Stimulated activated CD8-positive, alpha-beta memory T cell treated with anti-CD3 and anti-CD28 coated beads, Interleukin-4, amount 100 ng/mL, for 1 hour (primary cell): ENCODE measurements around the gene PRR7.

ENCODE experiments used
- DNase-seq, 2 donors: peaks; one replicate each; pipeline ENCODE4 v3.0.0-alpha.2; 2020; ENCODE audit warnings: low read depth in 2 of 2, low spot score in 1 of 2

The PRR7 gene

DNA sequence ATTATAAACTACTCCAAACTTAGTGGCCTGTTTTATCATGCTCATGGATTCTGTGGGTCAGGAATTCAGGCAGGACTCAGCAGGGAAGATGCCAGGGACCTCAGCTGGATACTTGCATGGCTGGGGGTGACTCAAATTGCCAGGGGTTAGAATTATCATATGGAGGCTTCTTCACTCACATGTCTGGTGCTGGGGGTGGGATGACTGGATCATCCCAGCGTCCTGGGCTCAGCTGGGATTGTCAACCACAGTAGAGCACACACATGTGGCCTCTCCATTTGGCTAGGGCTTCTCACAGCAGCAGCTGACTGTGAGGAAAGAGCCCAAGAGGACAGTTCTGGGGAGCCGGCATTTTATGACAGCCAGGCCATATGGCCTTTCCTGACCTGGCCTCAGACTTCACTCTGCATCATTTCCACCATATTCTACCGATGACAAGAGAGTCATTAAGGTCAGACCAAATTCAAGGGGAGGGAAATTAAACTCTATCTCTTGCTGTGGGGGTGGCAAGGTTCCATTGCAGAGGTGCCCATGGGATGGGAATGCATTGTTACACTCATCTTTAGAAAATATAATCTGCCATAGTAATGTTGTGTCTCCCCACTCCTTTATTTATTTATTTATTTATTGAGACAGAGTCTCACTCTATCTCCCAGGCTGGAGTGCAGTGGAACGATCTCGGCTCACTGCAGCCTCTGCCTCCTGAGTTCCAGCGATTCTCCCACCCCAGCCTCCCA lies 25.4 kb upstream of the PRR7 start:
- no peak for DNase-seq

DNA sequence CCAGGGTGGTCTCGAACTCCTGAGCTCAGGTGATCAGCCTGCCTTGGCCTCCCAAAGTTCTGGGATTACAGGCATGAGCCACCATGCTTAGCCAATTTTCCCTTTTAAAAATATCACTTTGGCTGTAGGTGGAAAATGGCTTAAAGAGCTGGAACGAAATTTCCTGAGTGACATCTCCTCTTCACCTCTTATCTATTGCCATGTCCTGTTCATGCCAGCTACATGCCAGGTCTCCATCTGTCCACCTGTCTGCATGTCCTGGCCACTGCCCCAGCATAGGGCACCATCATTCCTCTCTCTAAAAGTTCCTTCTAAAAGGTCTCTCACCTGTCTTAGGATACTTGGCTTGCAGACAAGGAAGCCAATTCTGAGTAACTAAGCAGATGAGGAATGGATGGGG lies 22.9 kb upstream of the PRR7 start:
- DNase-seq = no peak

DNA sequence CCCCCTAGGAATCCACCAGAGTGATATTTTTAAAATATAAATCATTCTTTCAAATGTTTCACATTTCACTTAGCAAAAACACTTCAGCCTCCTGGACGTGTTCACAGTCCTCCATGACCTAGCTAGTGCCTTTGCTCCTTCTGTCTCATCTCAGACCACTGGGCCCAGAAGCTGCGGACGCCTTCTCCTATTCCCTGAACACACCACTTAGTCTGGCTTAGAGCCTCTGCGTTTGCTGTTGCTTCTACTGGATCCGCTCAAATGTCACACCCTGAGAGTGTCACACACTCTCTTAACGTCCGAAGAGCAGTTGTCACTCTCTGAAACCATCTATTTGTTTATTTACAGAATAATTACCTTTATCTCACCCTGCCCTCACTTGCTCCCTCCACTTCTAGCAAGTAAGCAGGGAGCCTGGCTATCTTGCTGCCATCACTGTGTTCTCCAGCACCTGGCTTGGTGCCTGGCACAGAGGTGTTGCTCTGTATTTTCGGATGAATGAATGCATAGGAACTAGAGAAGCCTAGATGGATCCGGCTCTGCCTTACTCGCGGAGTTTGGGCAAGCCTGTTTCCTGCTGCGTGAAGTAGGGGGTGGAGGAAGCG lies 21.3 kb upstream of the PRR7 start:
- no peak for DNase-seq

DNA sequence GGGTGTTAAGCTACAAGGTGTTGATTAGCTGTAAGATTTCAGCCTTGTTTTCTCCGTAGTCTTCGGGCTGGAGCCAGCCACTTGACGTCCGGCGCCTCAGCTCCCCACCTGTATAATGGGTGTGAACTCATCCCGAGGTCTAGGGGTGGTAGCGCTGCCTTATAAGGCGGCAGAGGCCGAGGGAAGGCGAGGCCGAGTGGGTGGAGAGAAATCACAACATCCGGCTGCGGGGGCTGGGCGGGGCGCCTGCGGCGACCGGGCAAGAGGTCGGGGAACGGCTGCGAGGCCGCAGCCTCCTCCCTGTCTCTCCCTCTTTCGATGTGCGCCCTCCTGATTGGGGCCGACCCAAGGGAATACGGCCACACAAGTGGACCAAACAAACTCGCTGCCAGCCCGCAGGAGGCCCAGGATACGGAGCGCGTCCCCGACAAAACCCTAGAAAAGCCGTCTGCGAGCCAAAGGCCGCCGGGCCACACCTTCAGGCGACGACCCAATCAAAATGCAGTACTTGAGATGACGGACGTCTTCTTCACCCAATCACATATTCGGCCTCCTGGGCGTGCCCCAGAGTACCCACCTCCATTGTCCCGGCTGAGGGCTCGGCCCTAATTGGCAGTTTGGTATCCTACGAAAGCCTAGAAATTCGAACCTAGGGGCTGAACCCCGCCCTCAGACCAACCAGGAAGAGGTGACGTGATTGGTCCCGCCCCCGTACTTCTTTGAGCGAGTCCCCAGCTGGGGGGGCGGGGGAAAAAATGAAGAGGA lies 20.6 kb upstream of the PRR7 start:
- DNase-seq = peak; percentile 98 to 99

DNA sequence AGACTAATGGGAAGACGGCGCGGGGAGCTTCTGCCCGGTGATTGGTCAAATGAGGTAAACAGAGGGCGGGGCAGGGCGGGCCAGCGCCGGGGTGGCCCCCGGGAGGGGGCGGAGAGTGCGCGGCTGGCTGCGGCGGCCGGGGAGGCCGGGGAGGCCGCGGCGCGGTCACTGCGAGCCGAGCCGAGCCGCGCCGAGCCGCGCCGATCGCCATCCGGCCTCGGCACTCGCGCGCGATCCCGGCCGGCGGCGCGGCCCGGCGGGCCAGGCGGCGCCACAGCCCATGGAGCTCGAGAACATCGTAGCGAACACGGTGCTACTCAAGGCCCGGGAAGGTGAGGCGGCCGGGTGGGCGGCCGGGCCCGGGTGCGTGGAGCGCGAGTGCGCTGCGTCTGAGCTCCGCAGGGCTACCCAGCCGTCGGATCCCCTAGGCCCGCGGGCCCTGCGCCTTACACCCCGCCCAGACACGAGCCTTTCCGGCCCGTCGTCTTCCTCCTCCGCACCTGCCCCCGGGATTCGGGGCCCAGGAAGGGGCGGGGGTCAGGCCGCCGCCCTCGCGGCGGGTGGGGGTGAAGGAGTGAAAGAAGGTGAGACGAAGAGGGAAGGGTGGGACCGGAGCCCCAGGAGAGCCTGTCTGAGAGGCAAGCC lies 19.9 kb upstream of the PRR7 start, which contains the start of gene GRK6:
Gene GRK6, plus strand, starts transcription at position 111 of the 645 bp plus-strand sequence. Its CDS starts 170 bp downstream, at position 281.
- DNase-seq = peak in 1 of 2 donors; percentile 38

DNA sequence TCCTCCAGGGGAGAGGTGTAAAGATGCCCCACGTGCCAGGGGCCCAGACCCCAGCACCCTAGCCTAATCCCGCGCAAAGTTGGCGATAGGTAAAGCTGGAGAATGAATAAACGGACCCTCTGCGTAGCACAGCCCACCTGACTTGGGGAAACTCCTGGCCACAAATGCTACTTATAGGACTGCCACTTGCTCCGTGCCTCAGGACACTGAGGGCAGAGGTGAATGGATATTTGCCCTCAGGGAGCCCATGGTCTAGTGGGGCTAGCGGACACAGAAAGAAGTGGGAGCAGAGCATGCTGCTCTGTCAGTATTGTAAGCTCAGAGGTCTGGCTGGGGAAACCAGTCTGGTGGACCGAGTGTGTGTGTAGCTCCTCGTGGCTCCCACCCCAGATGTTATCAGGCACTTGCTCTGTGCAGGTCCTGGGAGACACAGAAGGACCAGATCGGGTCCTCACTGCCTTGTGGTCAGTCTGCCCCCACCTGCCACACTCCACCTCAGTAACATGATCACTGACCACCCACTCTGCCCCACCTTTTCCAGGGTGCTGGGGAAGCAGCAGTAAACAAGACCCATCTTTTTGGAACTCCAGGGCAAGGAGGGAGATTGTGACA lies 19.3 kb upstream of the PRR7 start:
- DNase-seq = no peak

DNA sequence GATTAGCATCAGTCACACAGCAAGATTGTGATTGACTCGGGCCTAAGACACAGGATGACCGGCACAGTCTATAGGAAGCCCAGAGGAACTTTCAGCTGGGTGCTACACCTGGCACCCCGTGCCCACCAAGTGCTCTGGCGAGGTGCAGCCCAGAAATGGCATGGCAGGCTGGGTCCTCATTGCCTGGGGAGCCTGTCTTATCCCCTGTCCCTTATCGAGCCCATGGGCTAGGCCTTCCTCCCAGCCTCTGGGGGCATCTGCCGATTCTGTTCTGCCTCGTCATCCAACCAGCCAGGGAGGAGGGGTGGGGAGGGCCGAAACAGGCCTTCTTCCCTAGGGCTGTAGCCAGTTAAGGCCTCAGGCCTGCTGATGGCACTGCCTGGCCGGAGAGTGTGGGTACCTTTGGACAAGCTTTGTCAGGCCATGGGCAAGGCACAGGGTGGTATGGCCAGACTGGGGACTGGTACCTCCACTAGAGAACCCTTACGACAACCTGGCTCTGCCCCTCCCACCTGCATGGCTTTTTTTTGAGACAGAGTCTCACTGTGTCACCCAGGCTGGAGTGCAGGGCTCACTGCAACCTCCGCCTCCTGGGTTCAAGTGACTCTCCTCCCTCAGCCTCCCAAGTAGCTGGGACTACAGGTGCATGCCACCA lies 18.6 kb upstream of the PRR7 start:
- DNase-seq = no peak

DNA sequence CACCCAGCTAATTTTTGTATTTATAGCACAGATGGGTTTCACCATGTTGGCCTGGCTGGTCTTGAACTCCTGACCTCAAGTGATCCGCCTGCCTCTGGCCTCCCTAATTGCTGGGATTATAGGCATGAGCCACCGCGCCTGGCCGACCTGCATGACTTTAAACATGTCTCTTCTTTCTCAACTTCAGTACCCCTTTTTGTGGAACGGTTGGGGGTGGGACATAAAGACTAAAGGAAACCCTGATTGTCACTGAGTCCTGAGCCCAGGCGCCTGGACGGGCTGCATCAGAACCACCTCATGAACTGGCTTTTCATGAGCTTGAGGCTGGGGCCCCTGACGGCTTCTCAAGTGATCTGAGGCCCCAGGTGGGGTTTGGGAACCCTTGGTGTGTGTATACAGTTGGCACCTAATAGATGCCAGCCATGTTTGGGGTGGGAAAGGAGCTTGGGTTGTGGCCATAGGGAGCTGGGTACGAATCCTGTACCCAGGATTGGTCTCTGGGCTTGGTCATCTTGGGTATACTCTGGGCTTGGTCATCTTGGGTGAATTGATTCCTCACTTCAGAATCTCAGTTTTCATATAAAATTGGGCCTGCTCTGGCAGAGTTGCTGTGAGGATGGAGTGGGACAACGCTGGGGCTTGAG lies 17.9 kb upstream of the PRR7 start:
- DNase-seq = no peak

DNA sequence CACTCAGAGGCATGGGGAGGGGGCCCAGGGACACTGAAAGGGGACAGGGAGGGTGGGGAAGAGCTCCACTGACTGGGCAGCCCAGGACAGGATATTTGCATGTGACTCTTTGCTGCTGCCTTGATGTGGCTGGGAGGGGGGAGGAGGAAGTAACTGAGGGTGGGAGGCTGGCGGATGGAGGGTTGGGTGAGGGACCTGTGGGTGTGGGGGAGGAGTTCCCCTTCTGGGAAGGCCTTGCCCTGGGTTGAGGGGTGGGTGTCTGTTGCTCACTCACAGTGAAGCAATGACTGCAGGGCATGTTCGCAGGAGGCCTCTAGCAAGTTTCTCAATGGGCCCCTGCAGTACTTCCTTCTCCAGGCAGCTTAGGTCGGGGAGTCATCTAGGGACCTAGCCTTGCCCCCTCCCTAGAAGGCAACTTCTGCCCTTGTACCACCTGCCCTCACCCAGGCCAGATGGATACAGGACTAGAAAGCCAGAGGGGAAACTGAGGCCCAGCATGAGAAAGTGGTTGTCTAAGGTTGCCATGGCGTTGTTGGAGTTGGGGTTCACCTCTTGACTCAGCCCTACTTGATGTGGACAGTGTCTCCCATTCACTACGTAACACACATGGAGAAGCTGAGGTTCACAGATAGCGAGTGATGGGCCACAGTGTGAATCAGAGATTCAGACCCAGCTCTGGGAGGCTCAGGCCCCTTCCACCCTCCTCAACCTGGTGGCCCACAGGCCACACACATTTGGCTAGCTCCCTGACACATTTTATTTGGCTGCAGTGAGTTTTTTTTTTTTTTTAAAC lies 17.2 kb upstream of the PRR7 start:
- peak; percentile 56 to 61 for DNase-seq

DNA sequence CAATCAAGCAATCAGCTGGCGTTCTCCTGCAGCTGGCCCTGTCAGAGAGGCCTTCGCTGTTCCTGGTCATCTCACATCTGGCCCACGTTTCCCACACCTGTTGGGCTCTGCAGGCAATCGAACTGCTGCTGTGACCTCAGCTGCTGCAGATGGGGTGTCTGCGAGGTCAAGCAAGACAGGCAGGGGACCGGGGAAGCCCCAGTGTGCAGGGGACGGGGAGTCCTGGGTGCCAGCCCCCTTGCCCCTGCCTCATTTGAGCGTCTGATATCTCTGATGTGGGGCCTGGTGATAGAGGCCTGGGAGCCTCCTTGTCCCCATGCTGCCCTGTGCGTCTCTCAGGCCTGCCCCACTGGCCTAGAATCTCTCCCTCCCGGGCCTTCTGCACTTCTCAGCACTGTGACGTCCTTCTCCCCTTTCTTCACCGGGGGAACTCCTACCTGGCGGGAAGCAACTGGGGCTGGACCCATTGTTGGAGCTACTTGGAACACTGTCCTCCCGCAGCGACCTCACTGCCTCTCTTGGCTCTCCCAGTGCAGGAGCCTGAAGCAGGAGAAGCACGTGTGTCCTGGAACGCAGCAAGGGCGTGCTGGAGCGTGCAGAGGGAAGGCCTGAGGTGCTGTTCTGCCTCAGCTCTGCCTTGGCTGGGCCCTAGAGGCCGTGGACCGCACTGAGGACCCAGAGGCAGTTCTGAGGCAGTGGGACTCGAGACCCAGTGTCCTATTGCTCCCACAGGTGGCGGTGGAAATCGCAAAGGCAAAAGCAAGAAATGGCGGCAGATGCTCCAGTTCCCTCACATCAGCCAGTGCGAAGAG lies 16.3 kb upstream of the PRR7 start:
- no peak for DNase-seq

DNA sequence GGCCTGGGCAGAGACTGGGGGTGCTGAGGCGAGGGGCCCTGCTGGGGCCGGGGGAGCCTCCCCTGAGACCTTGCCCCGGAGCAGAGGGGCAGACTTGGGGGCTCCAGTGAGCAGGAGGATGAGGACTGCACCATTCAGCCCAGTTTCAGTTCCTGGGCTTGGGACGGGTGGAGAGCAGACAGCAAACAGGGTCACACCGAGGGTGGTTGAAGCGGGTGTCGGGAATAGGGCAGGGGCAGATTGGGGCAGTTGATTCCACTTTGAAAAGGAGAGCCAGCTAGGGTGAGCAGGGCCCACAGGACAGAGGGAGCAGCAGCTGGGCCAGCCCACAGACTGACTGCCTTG lies 15.7 kb upstream of the PRR7 start:
- DNase-seq = no peak

DNA sequence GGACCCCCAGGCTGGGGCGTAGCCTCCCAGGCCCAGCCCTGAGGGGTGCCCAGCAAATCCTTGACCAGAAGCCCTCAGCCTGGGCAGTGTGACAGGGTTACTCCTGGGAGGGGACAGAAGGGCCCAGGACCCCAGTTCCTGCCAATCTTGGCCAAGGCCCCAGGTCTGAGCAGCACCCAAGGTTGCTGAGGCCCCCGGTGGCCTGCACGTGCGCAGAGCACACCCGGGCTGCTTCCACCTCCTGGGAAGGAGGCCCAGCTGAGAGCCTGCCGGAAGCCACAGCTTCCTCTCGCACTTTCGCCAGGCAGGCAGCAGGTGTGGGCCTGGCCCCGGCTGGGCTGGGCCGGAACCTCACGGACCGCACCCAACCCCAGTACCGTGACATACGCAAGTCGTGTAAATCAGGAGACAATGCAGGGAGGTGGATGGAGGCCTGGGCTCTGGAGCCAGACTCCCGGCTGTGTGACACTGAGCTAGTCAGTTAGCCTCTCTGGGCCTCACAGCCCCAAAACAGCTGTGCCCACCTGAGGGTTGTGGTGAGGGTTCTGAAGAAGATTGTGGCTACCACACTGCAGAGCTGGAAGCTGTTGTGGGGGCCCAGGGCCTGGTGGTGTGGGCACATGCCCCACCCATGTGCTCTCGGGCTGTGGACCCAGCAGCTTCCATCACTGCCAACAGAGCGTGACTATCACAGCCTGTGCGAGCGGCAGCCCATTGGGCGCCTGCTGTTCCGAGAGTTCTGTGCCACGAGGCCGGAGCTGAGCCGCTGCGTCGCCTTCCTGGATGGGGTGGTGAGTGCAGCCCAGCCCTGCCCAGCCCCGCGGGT lies 15.1 kb upstream of the PRR7 start:
- peak in 1 of 2 donors; percentile 52 for DNase-seq

DNA sequence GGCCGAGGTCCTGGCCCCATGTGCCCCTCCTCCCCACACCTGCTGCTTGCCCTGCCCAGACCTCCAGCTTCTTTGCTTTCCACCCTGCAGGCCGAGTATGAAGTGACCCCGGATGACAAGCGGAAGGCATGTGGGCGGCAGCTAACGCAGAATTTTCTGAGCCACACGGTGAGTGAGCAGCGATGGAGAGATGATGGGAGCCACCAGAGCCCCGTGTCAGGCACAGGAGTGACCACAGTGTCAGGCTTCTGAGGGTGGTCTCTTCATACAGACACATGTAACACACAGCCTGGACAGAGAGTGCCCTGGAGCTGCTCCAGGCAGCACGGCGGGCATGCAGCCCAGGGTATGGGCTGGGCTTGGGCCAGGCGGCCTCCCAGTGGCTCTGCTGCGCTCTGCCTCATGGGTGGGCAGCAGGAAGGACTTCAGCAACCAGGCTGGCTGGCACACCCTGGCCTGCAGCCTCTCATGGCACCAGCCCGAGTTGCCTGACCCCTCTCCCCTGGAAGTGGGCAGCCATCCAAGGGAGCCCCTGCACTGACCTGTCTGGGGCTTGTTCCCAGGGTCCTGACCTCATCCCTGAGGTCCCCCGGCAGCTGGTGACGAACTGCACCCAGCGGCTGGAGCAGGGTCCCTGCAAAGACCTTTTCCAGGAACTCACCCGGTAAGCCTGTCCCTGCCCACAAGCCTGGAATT lies 14.3 kb upstream of the PRR7 start:
- no peak for DNase-seq

DNA sequence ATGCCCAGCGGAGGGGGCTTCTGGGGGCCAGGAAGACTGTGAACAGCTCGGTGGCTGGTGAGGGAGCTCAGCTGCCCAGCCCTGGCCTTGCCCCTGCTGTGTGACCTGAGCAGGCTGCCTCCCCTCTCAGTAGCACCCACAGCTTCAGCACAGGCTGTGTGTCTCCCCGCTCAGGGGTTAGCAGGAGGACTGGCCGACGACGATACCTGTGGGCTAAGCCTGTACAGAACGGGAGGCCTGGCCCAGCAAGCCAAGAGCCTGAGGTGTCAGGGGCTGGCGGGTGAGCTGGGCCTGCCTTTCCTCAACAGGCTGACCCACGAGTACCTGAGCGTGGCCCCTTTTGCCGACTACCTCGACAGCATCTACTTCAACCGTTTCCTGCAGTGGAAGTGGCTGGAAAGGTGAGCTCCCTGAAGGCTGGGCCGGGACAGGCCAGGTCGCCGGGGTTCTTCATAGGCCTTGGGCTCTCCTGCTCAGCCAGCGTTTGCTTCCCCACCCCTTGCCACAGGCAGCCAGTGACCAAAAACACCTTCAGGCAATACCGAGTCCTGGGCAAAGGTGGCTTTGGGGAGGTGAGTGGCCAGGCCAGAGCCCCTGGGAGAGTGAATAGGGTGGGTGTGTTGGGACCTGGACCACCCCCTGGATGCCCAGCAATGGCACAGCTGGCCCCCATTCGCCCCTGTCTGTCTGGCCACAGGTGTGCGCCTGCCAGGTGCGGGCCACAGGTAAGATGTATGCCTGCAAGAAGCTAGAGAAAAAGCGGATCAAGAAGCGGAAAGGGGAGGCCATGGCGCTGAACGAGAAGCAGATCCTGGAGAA lies 13.6 kb upstream of the PRR7 start:
- DNase-seq = no peak

DNA sequence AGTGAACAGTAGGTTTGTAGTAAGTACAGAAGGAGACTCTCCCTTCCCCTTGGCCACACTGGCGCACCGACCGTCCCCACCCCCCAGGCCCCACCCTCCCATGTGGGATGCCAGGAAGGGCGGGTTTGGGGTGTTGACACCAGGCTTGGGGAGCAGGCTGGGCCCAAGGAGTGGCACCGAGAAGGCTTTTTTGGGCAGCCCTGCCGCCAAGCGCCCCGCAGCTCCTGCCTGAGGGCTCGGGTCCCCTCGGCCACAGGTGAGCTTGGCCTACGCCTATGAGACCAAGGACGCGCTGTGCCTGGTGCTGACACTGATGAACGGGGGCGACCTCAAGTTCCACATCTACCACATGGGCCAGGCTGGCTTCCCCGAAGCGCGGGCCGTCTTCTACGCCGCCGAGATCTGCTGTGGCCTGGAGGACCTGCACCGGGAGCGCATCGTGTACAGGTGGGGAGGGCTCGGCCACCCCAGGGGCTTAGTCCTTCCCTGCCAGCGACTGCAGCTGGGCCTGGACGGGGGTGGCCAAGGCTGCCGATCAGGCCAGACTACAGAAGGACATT lies 12.9 kb upstream of the PRR7 start:
- DNase-seq = no peak

DNA sequence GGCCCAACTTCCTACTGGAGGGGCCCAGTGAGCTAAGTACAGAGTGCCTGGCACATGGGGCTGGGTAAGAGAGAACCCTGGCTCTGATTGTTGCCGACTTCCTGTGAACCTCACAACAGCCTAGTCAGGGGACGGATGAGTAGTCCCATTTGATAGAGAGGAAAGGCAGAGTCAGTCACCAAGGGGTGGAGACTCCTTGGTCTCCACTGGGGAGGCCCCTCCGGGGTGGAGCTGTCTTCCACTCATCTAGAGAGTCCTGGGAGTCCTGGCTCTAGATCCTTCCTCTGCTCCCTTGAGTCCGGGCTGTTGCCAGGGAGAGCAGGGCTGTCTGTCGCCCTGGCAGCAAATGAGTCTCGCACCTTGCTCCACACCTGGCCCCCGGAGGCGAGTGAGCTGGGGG lies 12.2 kb upstream of the PRR7 start:
- no peak for DNase-seq
